Natural killer cell (primary cell): Measurements from ENCODE around the gene TTC34. TPM values are rescaled to one million over a fixed set of nuclear protein-coding genes. Genes with fewer than 3 reads are reported as not detected.

Experiments used
- ATAC-seq, 3 donors: fragments of 150-1000 bp in 2 of 3; fragments of 200-7000 bp in 1 of 3; cut with Tn5 transposase; 1 replicate in 1 of 3; 2 replicates in 2 of 3; pipeline ENCODE4 v1.10.0; 2021; ENCODE audit warnings: mild to moderate bottlenecking in 2 of 3, moderate library complexity in 2 of 3
- DNase-seq, 2 donors: peaks; one replicate each; pipeline versions ENCODE4 v3.0.0 to v3.0.0-alpha.2; 2013 to 2021; ENCODE audit warnings: mixed read lengths in 1 of 2
- H3K27ac ChIP-seq: one replicate; pipeline ENCODE4 v1.5.1; 2013; ENCODE audit warnings: mild to moderate bottlenecking, low read length
- H3K27me3 ChIP-seq: one replicate; pipeline ENCODE4 v1.6.1; 2013; ENCODE audit warnings: low read length; ENCODE audit not compliant: control insufficient read depth, insufficient read depth
- H3K36me3 ChIP-seq: one replicate; pipeline ENCODE4 v1.6.1; 2013; ENCODE audit warnings: low read length; ENCODE audit not compliant: control insufficient read depth, insufficient read depth
- H3K4me1 ChIP-seq: one replicate; pipeline ENCODE4 v1.6.1; 2013; ENCODE audit warnings: low read length; ENCODE audit not compliant: control insufficient read depth, insufficient read depth
- H3K4me3 ChIP-seq: one replicate; pipeline ENCODE4 v1.5.1; 2013; ENCODE audit warnings: low read length
- H3K9me3 ChIP-seq: one replicate; pipeline ENCODE4 v1.6.1; 2013; ENCODE audit warnings: low read length; ENCODE audit not compliant: control insufficient read depth, insufficient read depth
- H3K27ac Mint-ChIP-seq, 2 donors: one replicate each; pipeline ENCODE4 v1.8.0; 2022; ENCODE audit warnings: mild to moderate bottlenecking in 2 of 2, mixed read lengths in 2 of 2, moderate library complexity in 1 of 2
- H3K27me3 Mint-ChIP-seq, 2 donors: one replicate each; pipeline ENCODE4 v1.8.0; 2022; ENCODE audit warnings: low read depth in 2 of 2, mixed read lengths in 2 of 2
- H3K36me3 Mint-ChIP-seq: one replicate; pipeline ENCODE4 v1.8.0; 2022; ENCODE audit warnings: mixed read lengths
- H3K4me1 Mint-ChIP-seq, 2 donors: one replicate each; pipeline ENCODE4 v1.8.0; 2022; ENCODE audit warnings: mixed read lengths in 2 of 2
- H3K4me3 Mint-ChIP-seq: one replicate; pipeline ENCODE4 v1.8.0; 2022; ENCODE audit warnings: mild to moderate bottlenecking, moderate library complexity, mixed read lengths
- H3K9me3 Mint-ChIP-seq, 2 donors: one replicate each; pipeline ENCODE4 v1.8.0; 2022; ENCODE audit warnings: mixed read lengths in 2 of 2
- WGBS: methylation state at CpG from one replicate; pipeline ENCODE4 v1.1.7; 2013; ENCODE audit warnings: missing lambda C conversion rate; ENCODE audit not compliant: insufficient coverage; 5-methylcytosine and 5-hydroxymethylcytosine counted together
- intact Hi-C: fragments of 100-400 bp; cut with micrococcal nuclease; formaldehyde crosslinking; loops from one replicate; pipeline ENCODE4 v1.14.2; 2022
- total RNA-seq, 4 donors: library from RNA; stranded (reverse); fragments of 120-200 nt in 1 of 4; gene quantifications; one replicate each; pipeline versions ENCODE4 v1.2.3 to v1.2.4, GENCODE V29; 2013 to 2022
- TF ChIP-seq, protein P1 (sequence below): fragments of 200-600 bp; IDR thresholded peaks from one replicate; pipeline ENCODE4 v1.8.0; 2022; ENCODE audit warnings: antibody characterized with exemption

Gene TTC34
- total RNA-seq, 3 donors from 2014 or later (not counting 1 experiment from before 2014, with no cell fraction given) = 0.80 to 1.4 (median 1.2) TPM

DNA sequence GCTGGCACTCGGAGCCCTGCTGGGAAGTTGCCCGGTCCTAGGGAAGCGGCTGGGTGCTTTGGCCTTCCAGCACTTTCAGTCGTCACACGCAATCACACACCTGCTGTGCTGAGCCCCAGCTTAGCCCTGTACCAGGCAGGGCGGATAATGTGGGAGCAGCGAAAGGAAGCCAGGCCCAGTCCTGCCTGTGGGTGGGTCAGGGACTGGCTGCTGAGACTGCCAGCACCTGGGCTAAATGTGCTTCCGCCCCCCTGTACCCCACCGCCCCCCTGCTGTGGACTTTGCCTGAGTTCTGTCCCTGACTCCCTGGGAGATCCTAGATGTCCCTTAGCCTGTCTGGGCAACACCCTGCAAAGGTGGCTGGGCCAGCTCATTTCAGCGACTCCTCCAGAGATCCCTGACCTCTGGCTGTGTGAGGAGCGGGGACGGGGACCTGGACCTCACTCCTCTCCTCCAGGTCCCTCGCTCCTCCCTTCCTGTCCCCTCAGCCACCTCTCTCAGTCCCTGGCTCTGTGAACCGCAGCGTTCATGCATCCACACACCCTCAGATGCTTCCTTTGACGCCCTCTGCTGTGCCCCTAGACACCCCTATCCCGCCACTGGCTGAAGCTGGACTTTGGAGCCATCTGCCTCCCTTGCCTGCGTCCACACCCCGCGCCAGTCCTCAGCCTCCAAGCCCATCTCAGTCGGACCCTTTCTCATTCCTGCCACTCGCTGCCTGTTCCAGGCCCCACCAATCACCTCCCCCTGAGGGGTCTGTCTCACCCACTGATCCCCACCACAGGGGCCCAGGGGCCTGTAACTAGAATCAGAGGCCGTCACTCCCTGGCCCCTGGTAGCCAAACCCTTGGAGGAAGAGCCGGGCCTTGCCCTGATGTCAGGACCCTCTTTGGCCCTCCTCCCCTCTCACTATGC, 170.1 kb downstream of the TTC34 start:
- no peak for ATAC-seq
- Histone ChIP-seq H3K36me3 (no peaks in the 10 kb centered on the region), H3K4me1 (peaks cover 5% of the 10 kb centered on the region), H3K27me3 (peaks cover 19% of the 10 kb centered on the region), H3K9me3 (no peaks in the 10 kb centered on the region), H3K27ac (no peak overlapping the region), H3K4me3 (no peak overlapping the region)
- Mint-ChIP-seq H3K36me3 (no peaks in the 10 kb centered on the region), H3K27me3 (peaks cover 14 to 23% of the 10 kb centered on the region in 2 donors), H3K4me1 (no peaks in the 10 kb centered on the region), H3K4me3 (no peak overlapping the region), H3K9me3 (no peaks in the 10 kb centered on the region), H3K27ac (no peak overlapping the region)
- 89% methylated on average over 24 of the region's 24 CpGs for WGBS
- no peak for DNase-seq
- intact Hi-C loops = no loop called here
- TF ChIP-seq, protein P1, sequence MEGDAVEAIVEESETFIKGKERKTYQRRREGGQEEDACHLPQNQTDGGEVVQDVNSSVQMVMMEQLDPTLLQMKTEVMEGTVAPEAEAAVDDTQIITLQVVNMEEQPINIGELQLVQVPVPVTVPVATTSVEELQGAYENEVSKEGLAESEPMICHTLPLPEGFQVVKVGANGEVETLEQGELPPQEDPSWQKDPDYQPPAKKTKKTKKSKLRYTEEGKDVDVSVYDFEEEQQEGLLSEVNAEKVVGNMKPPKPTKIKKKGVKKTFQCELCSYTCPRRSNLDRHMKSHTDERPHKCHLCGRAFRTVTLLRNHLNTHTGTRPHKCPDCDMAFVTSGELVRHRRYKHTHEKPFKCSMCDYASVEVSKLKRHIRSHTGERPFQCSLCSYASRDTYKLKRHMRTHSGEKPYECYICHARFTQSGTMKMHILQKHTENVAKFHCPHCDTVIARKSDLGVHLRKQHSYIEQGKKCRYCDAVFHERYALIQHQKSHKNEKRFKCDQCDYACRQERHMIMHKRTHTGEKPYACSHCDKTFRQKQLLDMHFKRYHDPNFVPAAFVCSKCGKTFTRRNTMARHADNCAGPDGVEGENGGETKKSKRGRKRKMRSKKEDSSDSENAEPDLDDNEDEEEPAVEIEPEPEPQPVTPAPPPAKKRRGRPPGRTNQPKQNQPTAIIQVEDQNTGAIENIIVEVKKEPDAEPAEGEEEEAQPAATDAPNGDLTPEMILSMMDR = no peak

DNA sequence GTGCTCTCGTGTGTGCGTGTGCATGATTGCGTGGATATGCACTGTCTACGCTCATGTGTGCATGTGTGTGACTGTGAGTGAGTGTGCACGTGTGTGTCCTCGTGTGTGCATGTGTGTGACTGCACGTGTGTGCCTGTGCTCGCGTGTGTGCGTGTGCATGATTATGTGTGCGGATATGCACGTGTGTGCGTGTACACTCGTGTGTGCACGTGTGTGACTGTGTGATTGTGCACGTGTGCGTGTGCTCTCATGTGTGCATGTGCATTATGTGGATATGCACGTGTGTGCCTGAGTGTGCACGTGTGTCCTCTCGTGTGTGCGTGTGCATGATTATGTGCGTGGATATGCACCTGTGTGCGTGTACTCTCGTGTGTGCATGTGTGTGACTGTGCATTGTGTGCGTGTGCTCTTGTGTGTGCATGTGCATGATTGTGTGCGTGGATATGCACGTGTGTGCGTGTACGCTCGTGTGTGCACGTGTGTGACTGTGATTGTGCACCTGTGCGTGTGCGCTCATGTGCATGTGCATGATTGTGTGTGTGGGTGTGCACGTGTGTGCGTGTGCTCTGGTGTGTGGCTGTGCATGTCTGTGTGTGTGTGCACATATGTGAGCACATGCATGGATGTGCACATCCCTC, 170.9 kb downstream of the TTC34 start:
- DNase-seq = no peak

DNA sequence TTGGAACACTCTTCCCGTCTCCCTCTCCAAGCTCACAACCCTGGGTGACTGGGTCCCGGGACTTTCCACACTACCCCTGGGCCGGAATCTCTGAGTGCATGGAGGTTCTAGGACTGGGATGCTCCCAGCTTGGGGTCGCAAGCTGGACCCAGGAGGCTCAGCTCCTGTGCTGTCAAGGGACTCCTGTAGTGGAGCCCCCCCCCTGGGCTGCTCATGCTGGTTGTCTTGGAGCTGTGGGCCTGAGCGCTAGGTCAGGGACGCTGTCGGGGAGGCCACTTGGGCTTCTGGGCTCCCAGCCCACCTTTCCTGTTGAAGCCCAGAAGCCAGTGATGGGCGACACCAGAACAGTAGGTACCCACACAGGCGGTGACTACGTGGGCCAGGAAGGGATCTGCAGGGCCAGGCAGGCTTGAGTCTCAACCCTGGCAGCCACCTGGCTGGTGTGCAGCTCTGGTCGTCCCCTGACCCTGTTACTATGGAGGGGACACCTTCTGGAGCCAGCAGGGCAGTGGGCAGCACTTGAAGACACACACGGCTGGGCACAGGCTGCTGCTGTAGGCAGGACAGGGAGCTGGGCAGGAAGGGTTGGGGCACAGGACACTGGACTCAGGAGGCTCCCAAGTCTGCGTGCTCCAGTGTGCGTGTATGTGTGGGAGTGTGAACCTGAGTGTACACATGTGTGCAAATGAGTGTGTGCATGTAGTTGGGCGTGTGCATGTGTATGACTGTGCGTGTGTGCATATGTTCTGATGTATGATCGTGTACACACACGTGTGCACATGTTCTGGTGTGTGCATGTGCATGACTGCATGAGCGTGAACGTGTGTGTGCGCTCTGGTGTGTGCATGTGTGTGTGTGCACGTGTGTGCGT, 171.6 kb downstream of the TTC34 start:
- Mint-ChIP-seq H3K36me3 (no peaks in the 10 kb centered on the region), H3K4me1 (no peaks in the 10 kb centered on the region), H3K9me3 (no peaks in the 10 kb centered on the region), H3K27me3 (peaks cover 25 to 33% of the 10 kb centered on the region in 2 donors), H3K4me3 (no peak overlapping the region), H3K27ac (no peak overlapping the region)
- TF ChIP-seq, protein P1 = no peak
- ATAC-seq = no peak
- no peaks in the 10 kb centered on the region for H3K9me3 ChIP-seq
- H3K36me3 ChIP-seq = no peaks in the 10 kb centered on the region
- no peak for DNase-seq
- intact Hi-C loops = no loop called here
- H3K27me3 ChIP-seq = peaks cover 20% of the 10 kb centered on the region
- no peak overlapping the region for H3K27ac ChIP-seq
- WGBS = 85% methylated on average over 23 of the region's 23 CpGs
- peaks cover 5% of the 10 kb centered on the region for H3K4me1 ChIP-seq
- no peak overlapping the region for H3K4me3 ChIP-seq

More for the DNA sequence above, 170.9 kb downstream of the TTC34 start:
- Mint-ChIP-seq H3K9me3 (no peaks in the 10 kb centered on the region), H3K4me3 (no peak overlapping the region), H3K36me3 (no peaks in the 10 kb centered on the region), H3K4me1 (no peaks in the 10 kb centered on the region), H3K27ac (no peak overlapping the region), H3K27me3 (peaks cover 21 to 30% of the 10 kb centered on the region in 2 donors)
- Histone ChIP-seq H3K36me3 (no peaks in the 10 kb centered on the region), H3K27ac (no peak overlapping the region), H3K27me3 (peaks cover 23% of the 10 kb centered on the region), H3K4me1 (peaks cover 5% of the 10 kb centered on the region), H3K9me3 (no peaks in the 10 kb centered on the region), H3K4me3 (no peak overlapping the region)
- TF ChIP-seq, protein P1 = no peak
- ATAC-seq = peak in 1 of 3 donors; percentile 36
- intact Hi-C loops = no loop called here
- WGBS = 93% methylated on average over 35 of the region's 35 CpGs
